Esophagus squamous epithelium (tissue), 4 donors: ENCODE data around the gene AGBL5.
"Not testable (repeated sequence)": the region's sequence is repeated elsewhere in the genome, so short reads cannot be mapped to it uniquely, and the experiment has no call there.

Experiments
- CTCF ChIP-seq, 6 experiments: fragments of 450-650 bp in 4 of 6; fragments of 200-600 bp in 2 of 6; sonication (generic) in 2 of 6; IDR thresholded peaks; one replicate each; pipeline ENCODE4 v1.5.1; 2016 to 2019; ENCODE audit warnings: antibody characterized with exemption in 6 of 6, mild to moderate bottlenecking in 4 of 6, moderate library complexity in 4 of 6
- POLR2A ChIP-seq, 4 donors: fragments of 450-650 bp; IDR thresholded peaks; one replicate each; pipeline ENCODE4 v1.6.1; 2017; ENCODE audit warnings: antibody characterized with exemption in 4 of 4, mild to moderate bottlenecking in 4 of 4, moderate library complexity in 3 of 4

GRCh38 chr2:27111392-27112078 is 60.1 kb downstream of the AGBL5 start:
- not testable (repeated sequence) for TF ChIP-seq POLR2A, CTCF (IDR thresholded peaks at IDR 0.05)
